Middle frontal gyrus (tissue), 1 donor: ENCODE data around the gene DDX49.

Source experiments
- DNase-seq: peaks from one replicate; pipeline ENCODE4 v3.0.0-alpha.2; 2015; ENCODE audit warnings: low spot score; ENCODE audit errors: extremely low spot score

The DDX49 gene

DNA sequence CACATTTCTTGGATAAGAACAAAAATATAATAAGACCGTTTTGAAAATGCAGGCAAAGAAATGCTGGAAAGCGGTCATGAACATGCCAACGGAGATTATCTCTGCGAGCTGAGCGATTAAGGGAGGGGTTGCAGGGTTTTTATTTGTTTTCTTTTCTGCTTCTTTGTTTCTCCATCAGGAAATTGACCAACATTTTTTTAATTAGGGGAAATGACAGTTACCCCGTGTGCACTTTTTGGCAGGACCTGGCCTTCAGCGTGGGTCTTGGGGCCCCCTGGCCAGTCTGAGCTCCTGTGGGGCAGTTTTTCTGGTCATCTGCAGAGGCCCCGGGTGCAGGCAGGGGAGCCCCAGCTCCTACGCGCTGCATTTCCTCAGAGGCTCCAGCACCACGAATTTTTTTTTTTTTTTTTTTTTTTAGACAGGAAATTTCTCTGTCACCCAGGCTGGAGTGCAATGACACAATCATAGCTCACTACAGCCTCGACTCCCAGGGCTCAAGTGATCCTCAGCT, 52.8 kb downstream of the DDX49 start:
- no peak for DNase-seq

DNA sequence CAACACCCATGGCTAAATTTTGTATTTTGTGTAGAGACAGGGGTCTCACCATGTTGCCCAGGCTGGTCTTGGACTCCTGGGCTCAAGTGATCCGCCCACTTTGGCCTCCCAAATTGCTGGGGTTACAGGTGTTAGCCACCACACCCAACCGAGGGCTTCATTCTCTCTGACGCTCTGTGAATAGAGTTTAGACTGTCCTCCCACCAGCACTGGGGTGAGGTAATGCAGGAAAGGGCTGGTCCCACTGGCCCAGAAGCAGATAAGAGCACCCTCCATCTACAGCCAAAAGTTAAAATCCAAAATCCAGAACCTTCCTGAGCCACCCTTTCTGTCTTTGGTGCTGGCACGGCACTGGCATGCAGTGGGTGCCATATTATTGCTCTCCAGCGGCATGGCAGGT, 53.3 kb downstream of the DDX49 start:
- DNase-seq, result no peak

DNA sequence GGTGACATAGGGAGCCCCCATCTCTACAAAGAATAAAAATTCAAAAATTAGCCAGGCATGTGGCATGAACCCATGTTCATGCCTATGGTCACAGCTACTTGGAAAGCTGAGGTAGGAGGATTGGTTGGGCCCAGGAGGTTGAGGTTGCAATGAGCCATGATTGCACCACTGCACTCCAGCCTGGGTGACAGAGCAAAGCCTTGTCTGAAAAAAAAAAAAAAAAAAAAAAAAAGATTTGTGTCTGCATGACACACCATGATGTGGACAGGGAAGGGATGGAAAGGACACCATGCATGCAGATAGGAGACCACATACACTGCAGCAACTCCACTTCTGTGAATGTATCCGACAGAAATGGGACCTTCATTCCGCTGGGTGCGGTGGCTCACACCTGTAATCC, 55.5 kb downstream of the DDX49 start:
- DNase-seq, result no peak

DNA sequence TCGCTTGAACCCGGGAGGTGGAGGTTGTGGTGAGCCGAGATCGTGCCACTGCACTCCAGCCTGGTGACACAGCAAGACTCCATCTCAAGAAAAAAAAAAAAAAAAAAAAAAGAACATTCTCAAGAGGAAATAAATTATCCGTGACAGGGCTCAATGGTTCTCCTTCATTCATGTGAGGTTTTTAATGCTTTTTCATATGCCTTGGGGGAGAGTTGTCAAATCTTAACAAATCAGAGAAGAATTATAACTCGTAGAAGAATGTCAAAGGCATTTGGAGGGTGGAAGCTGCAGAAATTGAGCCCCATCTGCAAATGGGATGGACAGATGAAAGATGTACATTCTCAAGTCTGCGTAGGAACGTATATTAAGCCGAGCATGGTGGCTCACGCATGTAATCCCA, 56.4 kb downstream of the DDX49 start:
- no peak for DNase-seq
